Measurements from ENCODE around the gene GTSE1. TPM values are rescaled to one million over a fixed set of nuclear protein-coding genes. Genes with fewer than 3 reads are reported as not detected.

Gene GTSE1
- total RNA-seq, 1 donor from 2014 or later: 0.99 TPM

DNA sequence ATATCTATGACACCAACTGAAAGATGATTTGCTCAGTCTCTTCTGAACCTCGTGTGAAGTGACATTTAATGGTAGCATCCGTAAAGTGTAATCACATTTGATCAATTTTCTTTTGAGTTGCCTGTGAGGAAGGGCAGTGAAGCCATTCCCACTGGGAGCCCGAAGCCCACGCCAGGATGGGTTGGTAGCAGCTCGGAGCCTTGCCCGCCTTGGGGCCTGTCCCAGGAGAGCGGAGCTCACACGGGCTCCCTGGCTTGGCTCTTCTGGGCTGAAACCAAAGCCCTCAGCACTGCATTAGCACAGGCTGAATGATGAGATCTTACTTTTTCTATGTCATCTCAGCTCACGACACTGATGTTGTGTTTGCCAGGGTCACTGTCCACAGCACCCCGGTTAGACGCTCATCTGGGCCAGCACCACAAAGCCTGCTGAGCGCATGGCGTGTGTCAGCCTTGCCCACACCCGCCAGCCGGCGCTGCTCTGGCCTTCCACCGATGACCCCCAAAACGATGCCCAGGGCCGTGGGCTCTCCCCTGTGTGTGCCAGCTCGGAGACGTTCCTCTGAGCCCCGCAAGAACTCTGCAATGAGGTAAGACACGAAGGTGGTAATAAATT is 29.5 kb downstream of the GTSE1 start:
- no peak for DNase-seq (ENCODE audit: low read depth in 2 of 2)

DNA sequence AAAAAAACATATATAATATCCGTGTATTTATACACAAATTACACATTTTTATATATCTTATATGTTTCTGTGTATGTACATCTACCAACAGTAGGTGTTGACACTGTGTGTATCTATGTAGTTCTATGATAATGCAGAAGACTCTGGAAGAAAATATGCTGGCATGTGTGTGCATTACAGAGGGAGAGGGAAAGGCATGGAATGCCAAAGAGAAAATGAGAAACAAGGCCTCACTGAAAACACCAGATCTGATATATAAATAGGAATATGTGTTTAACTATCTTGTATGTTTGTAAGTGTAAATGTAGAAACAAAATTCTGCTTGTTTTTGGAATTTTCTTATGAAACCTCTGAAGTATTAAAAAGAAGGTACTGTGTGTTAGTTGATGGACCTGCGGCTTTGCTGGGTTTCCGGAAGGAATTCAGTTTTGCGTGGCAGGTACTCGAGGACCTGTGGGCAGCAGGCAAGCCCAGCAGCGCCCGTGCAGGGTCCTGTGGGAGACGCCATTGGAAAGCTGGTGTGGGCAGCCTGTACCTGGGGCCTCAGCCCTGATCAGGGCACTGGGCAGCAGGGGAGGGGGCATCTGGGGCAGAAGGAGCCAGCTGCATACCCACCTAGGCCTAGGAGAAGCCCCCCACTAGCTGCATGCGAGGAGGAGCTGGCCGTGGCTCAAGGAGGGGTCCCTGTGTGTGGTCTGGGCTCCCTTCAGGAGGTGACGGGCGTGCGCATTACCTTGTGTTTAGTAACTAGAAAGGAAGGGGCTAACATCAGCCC is 31.2 kb downstream of the GTSE1 start:
- DNase-seq (ENCODE audit: low read depth in 2 of 2): no peak

DNA sequence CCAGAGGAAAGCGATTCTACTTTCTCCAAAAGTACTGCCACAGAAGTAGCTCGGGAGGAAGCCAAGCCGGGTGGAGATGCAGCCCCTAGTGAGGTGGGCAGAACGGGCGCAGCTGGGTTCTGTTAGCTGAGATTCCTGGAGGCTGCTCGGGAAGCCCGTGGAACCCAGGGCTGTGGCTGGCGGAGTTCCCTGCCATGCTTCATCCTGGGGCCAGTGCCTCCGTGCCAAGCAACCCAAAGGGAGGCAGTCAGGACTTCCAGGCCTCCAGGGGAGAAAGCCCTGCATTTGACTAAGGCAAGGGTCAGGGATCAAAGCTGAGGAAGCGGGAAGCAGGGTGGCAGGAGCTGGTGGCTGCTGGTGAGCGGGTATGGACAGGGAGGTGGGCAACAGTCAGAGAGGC is 32.1 kb downstream of the GTSE1 start:
- DNase-seq (ENCODE audit: low read depth in 2 of 2): no peak

DNA sequence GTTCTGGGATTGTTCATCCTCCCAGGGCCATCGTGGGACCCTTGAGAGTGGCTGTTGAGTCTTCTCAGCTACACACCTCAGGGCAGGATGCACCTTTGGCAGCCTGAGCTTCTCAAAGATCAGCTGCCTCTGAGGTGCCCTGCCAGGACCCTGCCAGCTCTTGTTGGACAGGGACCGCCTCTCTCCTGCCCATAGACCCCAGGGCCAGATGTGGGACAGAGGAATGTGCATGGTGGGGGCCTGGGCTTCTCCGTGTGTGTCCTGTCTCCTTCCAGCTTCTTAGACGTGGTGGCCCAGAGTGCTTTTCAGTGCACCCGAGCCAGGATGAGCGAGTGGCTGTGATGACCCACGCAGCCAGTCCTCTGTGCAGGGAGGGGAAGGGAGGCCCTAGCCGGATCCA is 32.9 kb downstream of the GTSE1 start:
- no peak for DNase-seq (ENCODE audit: low read depth in 2 of 2)

DNA sequence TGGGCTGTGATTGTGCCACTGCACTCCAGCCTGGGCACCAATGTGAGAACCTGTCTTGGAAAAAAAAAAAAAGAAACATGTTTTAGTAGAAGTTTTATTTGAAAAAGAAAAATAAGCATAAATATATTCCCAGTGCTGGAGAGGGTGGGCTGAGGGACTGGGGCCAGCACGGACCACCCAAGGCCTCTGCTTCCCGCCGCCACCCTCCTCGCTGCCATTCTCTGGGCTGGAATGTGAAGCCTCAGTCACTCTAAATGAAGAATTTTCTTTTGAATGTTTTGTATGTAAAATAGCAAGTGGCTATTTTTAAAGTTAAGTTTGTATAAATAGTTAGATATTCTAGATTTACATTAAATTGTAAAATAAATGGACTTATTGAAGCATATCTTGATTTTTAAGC is 33.8 kb downstream of the GTSE1 start:
- DNase-seq (ENCODE audit: low read depth in 2 of 2): no peak

DNA sequence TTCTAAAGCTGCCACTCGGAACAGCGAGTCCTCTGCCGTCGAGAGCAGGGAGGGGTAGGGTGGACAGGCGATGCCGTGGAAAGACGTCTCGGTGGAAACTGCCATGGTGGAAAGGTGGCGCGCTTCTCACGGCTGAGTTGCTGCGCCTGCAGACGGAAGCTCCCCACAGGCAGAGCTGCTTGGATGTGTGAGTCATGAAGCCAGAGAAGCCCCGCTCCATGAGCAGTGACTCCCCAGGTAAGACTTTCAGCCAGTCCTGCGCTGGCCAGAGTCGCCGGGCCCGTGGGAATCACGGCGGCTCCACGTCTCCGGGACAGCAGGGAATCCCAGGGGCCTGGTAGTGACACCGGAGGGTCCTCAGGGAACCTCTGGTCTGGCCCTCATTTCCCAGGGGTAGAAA is 34.8 kb downstream of the GTSE1 start:
- no peak for DNase-seq (ENCODE audit: low read depth in 2 of 2)

DNA sequence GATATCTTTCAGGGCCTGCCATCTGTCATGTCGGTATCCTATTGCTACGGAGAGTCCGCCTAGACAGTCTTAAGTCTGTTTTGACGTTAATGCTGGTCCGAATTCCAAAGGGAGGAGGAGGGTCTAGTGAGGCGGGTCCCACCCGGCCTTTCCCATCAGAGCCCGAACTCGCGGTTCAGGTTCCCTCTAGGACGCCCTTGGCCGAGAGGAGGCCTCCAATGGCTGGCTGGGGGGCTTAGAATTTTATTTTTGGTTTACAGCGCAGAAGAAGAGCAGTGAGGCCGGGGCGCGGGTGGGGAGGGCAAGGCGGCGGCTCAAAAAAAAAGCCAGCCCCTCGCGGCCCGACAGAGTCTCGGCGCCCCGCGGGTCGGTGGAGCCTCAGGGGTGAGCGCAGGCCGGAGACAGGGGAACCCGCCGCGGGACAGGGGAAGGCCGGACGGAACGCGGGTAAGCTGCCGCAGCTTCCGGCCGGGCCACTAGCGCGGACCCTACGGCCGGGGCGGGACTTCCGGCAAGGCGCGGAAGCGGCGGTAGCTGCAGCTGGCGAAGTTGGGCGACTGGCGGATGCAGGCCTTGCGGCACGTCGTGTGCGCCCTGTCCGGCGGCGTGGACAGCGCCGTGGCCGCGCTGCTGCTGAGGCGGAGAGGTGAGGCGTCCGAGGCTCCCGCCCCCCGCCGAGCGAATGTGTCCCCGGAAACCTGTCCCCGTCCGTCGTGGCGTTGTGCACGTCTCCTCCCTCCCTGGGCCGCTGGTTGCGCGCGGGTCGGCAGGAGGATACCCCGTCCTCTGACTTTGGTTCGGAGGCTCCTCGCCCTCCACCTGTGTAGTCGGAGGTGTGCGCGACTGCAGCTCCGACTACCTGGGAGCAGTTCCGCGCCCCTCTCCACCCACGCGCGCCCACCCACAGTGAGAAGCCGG is 38.8 kb downstream of the GTSE1 start, which contains the start of gene TRMU:
Gene TRMU, plus strand, starts transcription at position 514 of the 918 bp plus-strand sequence. Its CDS starts 51 bp downstream, at position 565.
- peak; percentile 93 for DNase-seq (ENCODE audit: low read depth in 2 of 2)

DNA sequence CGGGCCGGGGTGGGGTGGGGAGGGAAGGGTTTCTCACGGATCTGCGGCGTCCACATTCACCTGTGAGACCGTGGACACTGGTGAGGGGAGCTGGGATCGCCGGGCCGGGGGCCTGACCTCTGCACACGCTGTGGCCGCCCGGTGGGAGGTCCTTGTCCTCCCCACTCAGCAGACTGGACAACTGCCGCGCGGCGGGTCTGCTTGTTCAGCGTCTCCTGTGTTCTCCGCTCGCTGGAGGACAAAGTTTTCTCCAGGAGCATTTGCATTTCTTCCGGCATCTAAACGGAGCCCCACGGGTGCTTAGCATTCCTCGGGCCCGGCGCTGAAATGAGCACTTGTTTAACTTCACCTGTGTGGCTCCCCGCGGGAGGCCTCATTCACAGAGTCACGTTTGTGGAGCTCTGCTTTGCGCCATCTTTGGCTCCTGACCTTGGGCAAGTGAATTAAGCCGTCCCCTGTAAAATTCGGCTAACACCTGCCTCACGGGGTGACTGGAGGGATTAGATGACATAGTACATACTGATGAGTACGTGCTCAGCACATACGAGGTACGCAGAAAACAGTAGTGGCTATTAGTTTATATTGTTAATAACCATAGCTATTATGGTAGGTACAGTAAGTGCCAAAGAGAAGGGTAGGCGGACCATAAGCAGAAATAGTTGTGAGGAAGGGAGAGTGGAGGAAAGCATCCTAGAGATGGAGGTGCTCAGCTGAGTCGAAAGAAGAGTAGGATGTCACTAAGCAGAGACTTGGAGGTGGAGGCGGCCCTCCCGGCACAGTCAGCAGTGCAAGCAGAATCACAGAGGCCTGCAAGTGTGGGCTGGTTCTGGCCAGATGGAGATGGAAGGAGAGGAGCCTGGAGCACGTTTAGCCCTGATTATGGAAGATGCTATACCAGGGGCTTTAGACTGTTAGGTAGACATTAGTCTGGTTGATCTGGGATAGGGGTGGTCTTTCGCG is 39.7 kb downstream of the GTSE1 start:
- DNase-seq (ENCODE audit: low read depth in 2 of 2): peak; percentile 37 to 43

DNA sequence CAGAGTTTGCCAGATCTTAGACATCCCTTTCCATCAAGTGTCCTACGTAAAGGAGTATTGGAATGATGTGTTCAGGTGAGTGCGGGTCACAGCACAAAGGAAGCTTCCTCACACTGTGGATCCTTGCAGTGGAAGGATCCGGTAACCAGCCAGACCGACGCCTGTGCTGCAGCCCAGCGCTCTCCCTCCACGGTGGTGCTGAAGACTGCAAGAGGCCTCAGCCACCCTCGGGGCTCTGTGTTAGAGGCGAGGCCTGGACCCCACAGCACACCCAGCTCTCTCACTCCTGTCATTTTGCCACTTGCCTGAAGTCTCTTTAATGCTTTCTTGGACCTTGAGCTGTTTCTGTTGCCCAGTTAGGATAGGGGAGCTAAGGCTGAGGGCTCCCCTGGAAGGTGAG is 41.2 kb downstream of the GTSE1 start:
- DNase-seq (ENCODE audit: low read depth in 2 of 2): no peak

DNA sequence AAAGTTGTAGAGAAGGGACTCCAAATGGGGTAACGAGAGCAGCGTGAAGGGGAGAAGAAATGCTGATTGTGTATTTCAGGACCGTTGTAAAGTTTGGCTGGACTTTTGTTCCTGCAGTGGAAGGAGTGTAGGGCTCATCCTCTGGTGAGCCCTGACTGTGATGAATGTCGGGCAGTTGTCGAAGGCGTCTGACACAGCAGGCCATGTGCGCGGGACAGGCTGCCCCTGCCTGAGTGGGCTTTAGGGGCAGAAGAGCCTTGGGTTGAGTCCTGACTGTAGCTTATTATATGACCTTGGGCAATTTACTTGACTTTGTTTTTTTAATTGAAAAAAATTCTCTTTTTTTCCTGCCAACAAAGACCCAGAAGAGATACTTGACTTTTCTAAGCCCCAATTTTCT is 42.0 kb downstream of the GTSE1 start:
- DNase-seq (ENCODE audit: low read depth in 2 of 2): no peak

DNA sequence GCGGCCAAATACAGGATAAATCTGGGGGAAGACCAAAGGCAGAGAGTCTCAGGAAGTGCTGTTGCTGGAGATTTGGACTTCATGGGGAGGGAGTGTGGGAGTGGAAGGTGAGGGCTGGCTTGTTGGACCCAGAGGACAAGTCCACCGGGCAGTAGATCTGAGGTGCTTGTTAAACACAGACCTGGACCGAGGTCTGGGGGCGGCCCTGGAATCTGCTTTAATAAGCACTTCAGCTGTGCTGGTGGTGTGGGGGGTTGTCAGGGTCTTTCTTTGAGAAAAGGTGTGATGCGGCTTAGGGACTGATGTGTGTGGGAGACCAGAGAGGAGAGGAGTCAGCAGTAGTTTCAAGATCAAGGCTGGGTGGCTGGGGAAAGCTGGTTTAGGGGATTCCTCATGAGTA is 43.3 kb downstream of the GTSE1 start:
- no peak for DNase-seq (ENCODE audit: low read depth in 2 of 2)

DNA sequence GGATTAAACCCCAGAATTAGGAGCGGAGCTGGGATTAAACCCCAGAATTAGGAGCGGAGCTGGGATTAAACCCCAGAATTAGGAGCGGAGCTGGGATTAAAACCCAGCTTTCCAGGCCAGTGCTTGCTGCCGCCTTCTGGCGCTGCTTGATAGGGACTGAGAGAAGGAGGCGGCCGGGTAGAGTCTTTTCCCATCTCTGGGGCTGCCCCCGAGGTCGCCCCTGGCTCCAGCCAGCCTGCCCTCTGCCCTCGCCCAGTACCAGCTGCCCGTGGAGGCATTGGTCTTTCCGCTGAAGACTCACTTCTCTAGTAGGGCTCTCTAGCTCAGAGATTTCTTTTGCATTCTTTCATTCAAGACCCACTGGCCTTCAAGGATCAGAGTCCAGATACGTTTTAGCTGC is 44.0 kb downstream of the GTSE1 start:
- no peak for DNase-seq (ENCODE audit: low read depth in 2 of 2)

DNA sequence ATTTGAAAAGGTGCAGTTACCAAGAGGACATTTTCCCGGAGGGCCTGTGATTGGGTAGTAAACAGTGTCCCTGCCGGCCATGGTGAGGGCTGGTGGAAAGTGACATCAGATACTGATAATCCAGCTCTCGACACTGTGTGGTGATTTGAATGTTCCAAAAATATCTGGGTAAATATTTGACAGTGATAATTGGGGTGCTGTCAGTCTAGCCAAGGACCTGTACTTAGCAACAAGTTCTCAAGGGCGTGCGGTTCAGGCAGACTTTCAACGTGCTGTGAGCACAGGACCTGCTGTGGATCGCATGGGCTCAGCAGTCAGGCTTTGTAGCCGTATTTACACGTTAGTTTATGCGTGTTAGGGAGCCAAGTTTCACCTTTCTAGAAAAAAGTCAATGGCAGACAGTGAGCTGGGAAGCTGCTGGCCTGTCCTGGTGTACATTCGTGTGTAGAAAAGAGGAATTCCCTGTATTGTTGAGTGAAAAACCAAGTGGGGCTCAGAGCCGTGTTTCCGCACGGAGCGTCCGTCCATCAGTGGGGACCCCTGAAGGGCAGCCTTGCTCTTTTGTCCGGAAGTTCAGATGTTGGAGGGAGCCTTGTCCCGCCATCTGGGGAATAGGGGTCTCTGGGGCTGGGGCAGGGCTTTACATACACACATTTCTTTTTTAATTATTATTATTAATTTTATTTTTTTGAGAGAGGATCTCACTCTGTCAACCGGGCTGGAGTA is 50.2 kb downstream of the GTSE1 start:
- DNase-seq (ENCODE audit: low read depth in 2 of 2): no peak

DNA sequence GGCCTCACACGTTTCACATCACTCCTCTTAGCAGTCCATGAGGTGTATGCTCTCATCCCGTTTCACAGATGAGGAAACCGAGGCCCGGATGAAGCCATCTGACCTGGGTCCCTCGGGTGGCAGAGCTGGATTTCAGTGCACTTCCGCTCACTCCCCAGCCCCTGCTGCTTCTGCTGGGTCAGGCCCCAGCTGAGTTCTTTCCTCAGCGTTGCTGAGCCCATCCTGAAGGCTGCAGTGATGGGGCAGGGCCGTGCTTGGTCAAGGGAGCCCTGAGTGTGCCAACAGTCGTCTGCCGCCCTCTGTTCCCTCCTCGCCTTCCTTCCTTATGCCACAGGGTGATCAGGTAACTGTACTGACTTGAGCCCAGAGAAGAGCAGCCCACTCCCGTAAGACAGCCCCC is 51.0 kb downstream of the GTSE1 start:
- DNase-seq (ENCODE audit: low read depth in 2 of 2): no peak

DNA sequence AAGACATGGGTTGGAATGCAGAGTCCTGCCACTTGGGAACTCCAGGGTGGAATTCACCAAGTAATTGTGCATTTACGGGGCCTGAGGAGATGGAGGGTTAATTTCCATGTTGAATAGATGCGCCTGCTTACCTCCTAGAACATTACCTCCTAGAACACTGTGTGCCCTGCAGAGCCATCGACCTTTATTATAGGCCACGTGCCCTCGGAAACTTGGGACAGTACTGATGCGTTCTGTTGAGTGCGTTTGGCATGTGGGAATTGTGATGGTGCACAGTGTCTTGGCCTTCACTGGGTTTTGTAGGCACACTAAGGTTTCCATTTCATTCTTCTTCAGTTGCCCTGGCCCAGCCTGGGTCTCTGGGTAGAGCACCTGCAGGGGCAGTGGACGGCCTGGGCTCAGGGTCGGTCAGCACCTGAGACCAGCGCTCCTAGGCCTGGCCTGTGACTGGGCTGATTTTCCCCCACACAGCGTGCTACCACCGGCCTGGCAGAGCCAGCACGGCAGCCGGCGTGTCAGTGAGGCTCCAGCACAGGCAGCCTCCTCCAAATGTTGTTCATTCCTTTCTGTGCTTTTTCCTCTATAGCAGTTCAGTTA is 51.5 kb downstream of the GTSE1 start:
- no peak for DNase-seq (ENCODE audit: low read depth in 2 of 2)

DNA sequence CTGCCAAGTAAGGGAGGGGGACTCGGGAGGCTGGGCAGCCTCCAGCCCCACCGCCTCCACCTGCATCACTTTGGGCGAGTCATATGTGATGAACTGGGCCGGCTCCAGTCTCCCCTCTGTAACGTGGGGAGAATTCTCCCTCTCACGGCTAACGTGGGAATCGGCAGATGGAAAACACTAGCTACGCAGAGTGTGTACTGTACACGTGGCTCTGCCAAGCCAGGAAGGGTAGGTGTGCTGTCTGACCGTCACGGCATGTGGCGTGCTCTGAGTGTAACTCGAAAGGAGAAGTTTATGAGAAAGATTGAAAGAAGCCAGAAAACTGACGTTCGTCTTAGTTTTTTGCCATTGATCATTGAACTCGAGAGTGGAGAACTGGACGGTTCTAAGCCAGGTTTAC is 52.6 kb downstream of the GTSE1 start:
- DNase-seq (ENCODE audit: low read depth in 2 of 2): no peak

DNA sequence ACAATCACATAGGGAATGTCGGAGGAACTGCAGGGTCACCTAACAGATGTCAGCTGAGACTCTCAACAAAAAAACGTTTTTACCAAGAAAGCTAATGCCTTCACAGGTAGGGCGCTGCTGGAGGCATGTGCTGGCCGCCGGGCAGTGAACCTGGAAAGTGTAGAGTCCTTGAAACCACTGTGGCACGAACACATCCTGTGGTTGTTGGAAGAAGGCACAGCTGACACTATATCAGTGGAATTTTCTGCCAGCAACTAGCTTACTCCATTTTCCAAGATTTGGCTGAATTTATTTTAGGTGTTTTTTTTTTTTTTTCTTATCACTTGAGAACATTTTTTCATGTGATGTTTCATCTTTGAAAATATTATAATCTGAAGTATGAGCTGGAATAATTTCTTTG is 53.0 kb downstream of the GTSE1 start:
- no peak for DNase-seq (ENCODE audit: low read depth in 2 of 2)

DNA sequence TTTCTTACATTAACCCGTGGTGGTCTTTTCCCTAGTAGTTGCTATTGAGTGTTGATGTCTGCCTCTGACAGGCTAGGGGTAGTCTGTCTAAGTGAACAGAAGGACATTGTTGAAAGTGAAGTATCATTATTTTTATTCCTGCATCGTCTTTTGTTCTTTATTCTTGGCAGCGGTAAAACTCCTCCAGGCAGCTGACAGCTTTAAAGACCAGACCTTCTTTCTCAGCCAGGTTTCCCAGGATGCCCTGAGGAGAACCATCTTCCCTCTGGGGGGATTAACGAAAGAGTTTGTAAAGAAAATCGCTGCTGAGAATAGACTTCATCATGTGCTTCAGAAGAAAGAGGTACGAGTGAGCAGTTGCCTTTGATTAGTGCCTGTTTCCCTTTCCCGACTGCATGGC is 53.5 kb downstream of the GTSE1 start:
- no peak for DNase-seq (ENCODE audit: low read depth in 2 of 2)

DNA sequence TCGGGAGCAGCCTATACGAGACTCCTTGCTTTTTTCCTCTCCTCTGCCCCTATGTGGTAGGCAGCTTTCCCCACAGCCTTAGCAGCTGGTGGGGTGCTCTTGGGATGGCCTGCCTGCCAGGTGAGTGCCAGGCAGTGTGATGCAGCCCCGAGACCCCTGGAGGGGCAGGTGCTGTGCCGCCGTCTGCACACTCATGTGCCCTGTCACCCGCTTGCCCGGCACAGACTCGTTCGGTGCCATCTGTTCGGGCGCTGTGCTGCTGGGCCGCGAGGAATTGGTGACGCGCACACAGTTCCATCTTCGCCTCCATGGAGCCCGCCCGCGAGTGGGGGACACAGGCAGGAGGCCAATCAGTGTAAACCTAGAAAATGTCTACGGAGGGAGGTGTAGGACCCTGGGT is 54.0 kb downstream of the GTSE1 start:
- no peak for DNase-seq (ENCODE audit: low read depth in 2 of 2)

DNA sequence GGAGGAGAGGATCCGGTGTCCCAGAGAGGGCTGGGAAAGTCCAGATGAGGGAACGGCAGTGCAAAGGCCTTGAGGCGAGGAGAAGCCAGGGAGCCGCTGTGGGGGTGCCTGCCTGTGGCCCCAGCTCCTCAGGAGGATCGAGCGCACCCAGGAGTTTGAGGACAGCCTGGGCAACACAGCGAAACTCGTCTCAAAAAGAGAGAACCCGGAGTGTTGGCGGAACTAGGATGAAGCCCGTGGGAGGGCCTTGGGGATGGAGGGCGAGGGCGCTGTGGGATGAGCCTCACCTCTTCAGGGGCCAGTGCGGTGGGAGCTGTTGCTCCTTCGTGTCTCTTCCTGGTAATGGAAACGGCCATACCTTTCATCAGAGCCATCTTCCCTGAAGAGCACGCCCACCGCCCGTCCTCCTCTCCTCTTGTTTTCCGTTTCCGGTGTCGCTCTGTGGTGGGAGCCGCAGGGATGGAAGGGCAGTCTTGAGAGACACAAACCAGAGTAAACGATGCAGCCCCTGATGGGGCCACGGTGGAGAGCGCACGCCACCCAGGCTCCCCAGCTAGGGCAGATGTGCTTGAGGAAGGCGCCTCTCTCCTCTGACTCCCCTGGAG is 54.6 kb downstream of the GTSE1 start:
- no peak for DNase-seq (ENCODE audit: low read depth in 2 of 2)
